Right lobe of liver (tissue), 6 donors: ENCODE measurements around the gene IER5. TPM values are rescaled to one million over a fixed set of nuclear protein-coding genes. Genes with fewer than 3 reads are reported as not detected.

Experiments
- ATAC-seq, 4 donors: fragments of 200-7000 bp; cut with Tn5 transposase; one replicate each; pipeline ENCODE4 v1.9.1; 2020; ENCODE audit warnings: mild to moderate bottlenecking in 4 of 4, moderate library complexity in 4 of 4
- DNase-seq, 3 donors: peaks; one replicate each; pipeline ENCODE4 v3.0.0-alpha.2; 2020
- H3K27ac ChIP-seq, 3 donors: fragments of 200-600 bp; one replicate each; pipeline ENCODE4 v1.8.0; 2022
- H3K27me3 ChIP-seq, 2 donors: fragments of 200-600 bp; one replicate each; pipeline ENCODE4 v1.8.0; 2022
- H3K36me3 ChIP-seq, 4 donors: fragments of 200-600 bp; sonication (generic) in 1 of 4; one replicate each; pipeline versions ENCODE4 v1.5.1 to v1.8.0; 2017 to 2022; ENCODE audit warnings: control low read depth in 1 of 4
- H3K4me1 ChIP-seq, 4 donors: fragments of 200-600 bp; sonication (generic) in 1 of 4; one replicate each; pipeline versions ENCODE4 v1.5.1 to v1.8.0; 2017 to 2022; ENCODE audit warnings: control low read depth in 1 of 4
- H3K4me3 ChIP-seq, 3 donors: fragments of 200-600 bp; one replicate each; pipeline ENCODE4 v1.8.0; 2022
- H3K9me3 ChIP-seq, 4 donors: fragments of 200-600 bp; sonication (generic) in 1 of 4; one replicate each; pipeline versions ENCODE4 v1.5.1 to v1.8.0; 2017 to 2022; ENCODE audit warnings: control low read depth in 1 of 4
- POLR2A ChIP-seq: fragments of 450-650 bp; IDR thresholded peaks from one replicate; pipeline ENCODE4 v1.6.1; 2017; ENCODE audit warnings: antibody characterized with exemption, mild to moderate bottlenecking
- WGBS: methylation state at CpG from one replicate; pipeline ENCODE4 v1.1.6; 2018; ENCODE audit warnings: low coverage, low lambda C conversion rate; ENCODE audit not compliant: insufficient coverage; ENCODE audit errors: missing lambda C conversion rate; 5-methylcytosine and 5-hydroxymethylcytosine counted together
- intact Hi-C, 2 donors: fragments of 100-400 bp; cut with DNase I; formaldehyde crosslinking; loops; one replicate each; pipeline versions ENCODE4 v1.11.2 to v1.14.1; 2022
- total RNA-seq, 6 experiments: library from RNA; depleted of rRNA in 2 of 6; stranded (reverse); fragments of >200 nt in 2 of 6; fragmentation: NEBNext Ultra II Directional in 3 of 6; extraction: Animal tissue kit (Norgen Biotek cat#: 25700) in 3 of 6; gene quantifications; one replicate each; pipeline versions ENCODE4 v1.1.0 to v1.2.4, GENCODE V29; 2016 to 2023
- TF ChIP-seq, protein P1 (sequence below), 4 donors: fragments of 200-600 bp in 3 of 4; fragments of 450-650 bp in 1 of 4; IDR thresholded peaks; one replicate each; pipeline versions ENCODE4 v1.5.1 to v1.8.0; 2016 to 2022; ENCODE audit warnings: antibody characterized with exemption in 4 of 4, mild to moderate bottlenecking in 2 of 4
- donor health status: DM: no; HTN: yes; CAD: no.
- donor health status: DM: no; HTN: no; CAD: no.
- donor health status: DM: no; HTN: no; CAD: no.
- donor health status: DM: no; HTN: yes; CAD: no.
- donor health status: DM: no; HTN: yes; CAD: no.

IER5 gene
- total RNA-seq, 6 experiments from 2014 or later: 2.0 to 6.2 (median 3.4) TPM

DNA sequence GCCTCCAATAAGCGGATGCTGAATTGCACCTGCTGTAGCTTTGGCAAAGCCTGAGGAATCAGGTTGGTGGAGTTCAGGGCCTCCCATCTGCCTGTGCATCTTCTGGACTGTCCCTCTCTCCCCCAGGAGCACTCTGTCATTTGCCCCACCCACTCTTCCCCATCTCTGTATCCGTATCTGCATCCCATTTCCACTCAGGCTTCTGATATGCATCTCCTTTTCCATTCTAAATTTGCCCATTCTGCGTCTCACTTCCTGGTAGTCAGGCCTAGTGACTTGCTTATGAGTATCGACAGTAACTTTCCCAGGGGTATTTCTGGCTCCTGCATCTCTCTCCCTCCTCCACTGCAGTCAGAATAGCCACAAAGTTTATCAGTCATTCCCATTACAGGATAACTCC lies 39.1 kb upstream of the IER5 start:
- Histone ChIP-seq H3K27ac (no peak overlapping the region), H3K27me3 (no peaks in the 10 kb centered on the region), H3K36me3 (no peaks in the 10 kb centered on the region), H3K4me3 (no peak overlapping the region), H3K9me3 (no peaks in the 10 kb centered on the region), H3K4me1 (peaks cover 0 to 8% (median 2%) of the 10 kb centered on the region in 4 donors)
- TF ChIP-seq POLR2A: no peak
- TF ChIP-seq, protein P1, sequence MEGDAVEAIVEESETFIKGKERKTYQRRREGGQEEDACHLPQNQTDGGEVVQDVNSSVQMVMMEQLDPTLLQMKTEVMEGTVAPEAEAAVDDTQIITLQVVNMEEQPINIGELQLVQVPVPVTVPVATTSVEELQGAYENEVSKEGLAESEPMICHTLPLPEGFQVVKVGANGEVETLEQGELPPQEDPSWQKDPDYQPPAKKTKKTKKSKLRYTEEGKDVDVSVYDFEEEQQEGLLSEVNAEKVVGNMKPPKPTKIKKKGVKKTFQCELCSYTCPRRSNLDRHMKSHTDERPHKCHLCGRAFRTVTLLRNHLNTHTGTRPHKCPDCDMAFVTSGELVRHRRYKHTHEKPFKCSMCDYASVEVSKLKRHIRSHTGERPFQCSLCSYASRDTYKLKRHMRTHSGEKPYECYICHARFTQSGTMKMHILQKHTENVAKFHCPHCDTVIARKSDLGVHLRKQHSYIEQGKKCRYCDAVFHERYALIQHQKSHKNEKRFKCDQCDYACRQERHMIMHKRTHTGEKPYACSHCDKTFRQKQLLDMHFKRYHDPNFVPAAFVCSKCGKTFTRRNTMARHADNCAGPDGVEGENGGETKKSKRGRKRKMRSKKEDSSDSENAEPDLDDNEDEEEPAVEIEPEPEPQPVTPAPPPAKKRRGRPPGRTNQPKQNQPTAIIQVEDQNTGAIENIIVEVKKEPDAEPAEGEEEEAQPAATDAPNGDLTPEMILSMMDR (IDR thresholded peaks at IDR 0.05): no peak
- intact Hi-C loops: no loop called here
- DNase-seq (no peak), ATAC-seq (no peak)
- 88% methylated on average over 3 of the region's 4 CpGs for WGBS

DNA sequence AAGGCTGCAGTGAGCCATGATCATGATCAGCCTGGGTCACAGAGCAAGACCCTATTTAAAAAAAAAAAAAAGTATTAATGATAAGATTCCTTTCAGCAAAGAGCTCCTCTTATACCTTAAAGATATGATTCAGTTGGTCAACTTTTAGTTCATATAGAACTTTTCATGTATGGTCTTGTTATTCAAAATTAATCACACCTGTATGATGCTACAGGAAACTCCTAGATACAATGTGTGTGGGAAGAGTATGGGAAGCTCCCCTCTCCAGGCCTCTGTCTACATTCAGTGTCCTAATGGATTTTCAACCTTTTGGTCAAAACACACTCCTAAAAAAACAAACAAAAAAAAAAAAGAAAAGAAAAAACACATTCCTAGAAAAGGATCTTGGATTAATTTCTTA lies 37.6 kb upstream of the IER5 start:
- intact Hi-C loops: no loop called here
- Histone ChIP-seq H3K4me3 (no peak overlapping the region), H3K9me3 (no peaks in the 10 kb centered on the region), H3K36me3 (no peaks in the 10 kb centered on the region), H3K27me3 (no peaks in the 10 kb centered on the region), H3K4me1 (no peaks in the 10 kb centered on the region), H3K27ac (no peak overlapping the region)
- TF ChIP-seq POLR2A: no peak
- TF ChIP-seq, protein P1 (IDR thresholded peaks at IDR 0.05): no peak
- DNase-seq (no peak), ATAC-seq (no peak)

DNA sequence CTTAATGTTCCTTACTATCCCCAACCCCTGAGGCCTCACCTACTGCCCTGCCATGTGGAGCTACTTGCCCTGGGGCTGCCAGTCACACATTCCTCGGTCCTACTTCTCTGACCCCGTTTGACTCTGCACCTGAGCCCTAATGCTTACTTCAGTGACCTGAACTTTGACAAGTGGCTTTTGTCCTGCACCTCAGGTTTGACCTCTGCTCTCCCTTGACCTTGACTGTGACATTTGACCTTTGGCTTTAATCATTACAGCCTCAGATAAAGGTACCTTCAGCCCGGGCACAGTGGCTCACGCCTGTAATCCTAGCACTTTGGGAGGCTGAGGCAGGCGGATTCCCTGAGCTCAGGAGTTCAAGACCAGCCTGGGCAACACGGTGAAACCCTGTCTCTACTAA lies 31.9 kb upstream of the IER5 start:
- Histone ChIP-seq H3K36me3 (no peaks in the 10 kb centered on the region), H3K27me3 (no peaks in the 10 kb centered on the region), H3K9me3 (no peaks in the 10 kb centered on the region), H3K27ac (no peak overlapping the region), H3K4me3 (no peak overlapping the region), H3K4me1 (no peaks in the 10 kb centered on the region)
- TF ChIP-seq, protein P1 (IDR thresholded peaks at IDR 0.05): no peak
- TF ChIP-seq POLR2A: no peak
- intact Hi-C loops: no loop called here
- ATAC-seq: no peak
- WGBS: 80% methylated on average over 6 of the region's 6 CpGs
- DNase-seq: no peak

- no peak overlapping the region for H3K27ac ChIP-seq
- no peaks in the 10 kb centered on the region for H3K4me1 ChIP-seq
- intact Hi-C loops: no loop called here
- H3K27me3 ChIP-seq: no peaks in the 10 kb centered on the region
- DNase-seq (no peak), ATAC-seq (no peak)
- TF ChIP-seq, protein P1 (IDR thresholded peaks at IDR 0.05): no peak
- no peak for TF ChIP-seq POLR2A
- no peaks in the 10 kb centered on the region for H3K9me3 ChIP-seq
- H3K36me3 ChIP-seq: no peaks in the 10 kb centered on the region
- WGBS: 80% methylated on average over 2 of the region's 3 CpGs
- H3K4me3 ChIP-seq: no peak overlapping the region
These were observed 31.4 kb upstream of the IER5 start for GRCh38 chr1:181057079-181057478.

DNA sequence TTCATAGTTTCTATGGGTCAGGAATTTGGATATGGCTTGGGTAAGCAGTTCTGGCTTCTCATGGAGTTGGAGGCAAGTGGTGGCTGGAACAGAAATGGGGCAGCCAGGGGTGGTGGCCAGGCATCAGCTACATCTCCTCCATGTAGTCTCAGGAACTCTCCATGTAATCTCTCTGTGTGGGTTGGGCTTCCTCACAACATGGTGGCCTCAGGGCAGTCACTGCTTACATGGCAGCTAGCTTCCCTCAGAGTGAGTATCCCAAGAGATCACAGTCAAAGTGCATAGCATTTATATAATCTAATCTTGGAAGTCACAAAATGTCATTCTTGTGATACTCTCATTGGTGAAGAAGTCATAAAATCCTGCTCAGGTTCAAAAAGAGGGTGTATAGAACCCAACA lies 29.1 kb upstream of the IER5 start:
- intact Hi-C loops: no loop called here
- Histone ChIP-seq H3K9me3 (no peaks in the 10 kb centered on the region), H3K4me3 (no peak overlapping the region), H3K4me1 (no peaks in the 10 kb centered on the region), H3K27me3 (no peaks in the 10 kb centered on the region), H3K27ac (no peak overlapping the region), H3K36me3 (no peaks in the 10 kb centered on the region)
- no peak for DNase-seq
- ATAC-seq: no peak
- no peak for TF ChIP-seq POLR2A
- TF ChIP-seq, protein P1 (IDR thresholded peaks at IDR 0.05): no peak
